ENCODE measurements around the gene SUSD5.
"Not testable (repeated sequence)": the region's sequence is repeated elsewhere in the genome, so short reads cannot be mapped to it uniquely, and the experiment has no call there.

SUSD5 gene

GRCh38 chr3:33111581-33111980 lies 107.0 kb downstream of the SUSD5 start:
- no peak for DNase-seq

GRCh38 chr3:33106854-33107253 lies 111.8 kb downstream of the SUSD5 start:
- not testable (repeated sequence) for DNase-seq

GRCh38 chr3:33105341-33105948 lies 113.2 kb downstream of the SUSD5 start:
- no peak for DNase-seq

- no peak for DNase-seq
Observed at GRCh38 chr3:33104803-33105202, 113.8 kb downstream of the SUSD5 start.

GRCh38 chr3:33103480-33103879 lies 115.1 kb downstream of the SUSD5 start:
- no peak for DNase-seq

GRCh38 chr3:33103034-33103433 lies 115.6 kb downstream of the SUSD5 start:
- no peak for DNase-seq

- no peak for DNase-seq
Observed at GRCh38 chr3:33100229-33100628, 118.4 kb downstream of the SUSD5 start.
